ENCODE measurements around the gene ERBB3.

- TF ChIP-seq EP300 (IDR thresholded peaks at IDR 0.05) = no peak
- TF ChIP-seq POLR2A (IDR thresholded peaks at IDR 0.05) = no peak
- TF ChIP-seq, protein P1, sequence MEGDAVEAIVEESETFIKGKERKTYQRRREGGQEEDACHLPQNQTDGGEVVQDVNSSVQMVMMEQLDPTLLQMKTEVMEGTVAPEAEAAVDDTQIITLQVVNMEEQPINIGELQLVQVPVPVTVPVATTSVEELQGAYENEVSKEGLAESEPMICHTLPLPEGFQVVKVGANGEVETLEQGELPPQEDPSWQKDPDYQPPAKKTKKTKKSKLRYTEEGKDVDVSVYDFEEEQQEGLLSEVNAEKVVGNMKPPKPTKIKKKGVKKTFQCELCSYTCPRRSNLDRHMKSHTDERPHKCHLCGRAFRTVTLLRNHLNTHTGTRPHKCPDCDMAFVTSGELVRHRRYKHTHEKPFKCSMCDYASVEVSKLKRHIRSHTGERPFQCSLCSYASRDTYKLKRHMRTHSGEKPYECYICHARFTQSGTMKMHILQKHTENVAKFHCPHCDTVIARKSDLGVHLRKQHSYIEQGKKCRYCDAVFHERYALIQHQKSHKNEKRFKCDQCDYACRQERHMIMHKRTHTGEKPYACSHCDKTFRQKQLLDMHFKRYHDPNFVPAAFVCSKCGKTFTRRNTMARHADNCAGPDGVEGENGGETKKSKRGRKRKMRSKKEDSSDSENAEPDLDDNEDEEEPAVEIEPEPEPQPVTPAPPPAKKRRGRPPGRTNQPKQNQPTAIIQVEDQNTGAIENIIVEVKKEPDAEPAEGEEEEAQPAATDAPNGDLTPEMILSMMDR (IDR thresholded peaks at IDR 0.05) = no peak
These were observed 17.8 kb downstream of the ERBB3 start for GRCh38 chr12:56097738-56098137.
